OCI-LY7 (cell line): ENCODE data around the gene GRIK1. TPM values are rescaled to one million over a fixed set of nuclear protein-coding genes. Genes with fewer than 3 reads are reported as not detected.

Source experiments
- BruUV-seq: library from RNA; stranded (reverse); fragments of 400-500 nt; replicated peaks from 2 replicates; lab custom pipeline; 2021; lab: Mats Ljungman, UMichigan
- CTCF ChIA-PET: fragments of 300-600 bp; sonication (Branson Sonifier 250); formaldehyde crosslinking; loops from one replicate; lab custom pipeline; 2022; ENCODE audit warnings: antibody characterized with exemption; ENCODE audit not compliant: unreplicated experiment; lab: Charles Lee
- POLR2A ChIA-PET: fragments of 300-600 bp; sonication (Branson Sonifier 250); formaldehyde crosslinking; loops from one replicate; lab custom pipeline; 2022; ENCODE audit warnings: antibody characterized with exemption; lab: Charles Lee
- DNase-seq: peaks from one replicate; pipeline ENCODE4 v3.0.0-alpha.2; 2015; ENCODE audit warnings: low spot score
- H2AFZ ChIP-seq: fragments of 200-600 bp; sonication (generic), shearing (Covaris generic); 2 replicates; pipeline ENCODE4 v1.6.1; 2014; ENCODE audit warnings: mild to moderate bottlenecking, antibody characterized with exemption, low read length, moderate library complexity
- H3K27ac ChIP-seq: fragments of 200-600 bp; sonication (generic); 2 replicates; pipeline ENCODE4 v1.5.1; 2014; ENCODE audit warnings: mixed run types, low read depth, mild to moderate bottlenecking, moderate library complexity, low read length, inconsistent platforms; ENCODE audit not compliant: poor library complexity, severe bottlenecking
- H3K36me3 ChIP-seq: fragments of 200-600 bp; sonication (generic); 2 replicates; pipeline ENCODE4 v1.6.1; 2014; ENCODE audit warnings: mild to moderate bottlenecking, antibody characterized with exemption, low read length, moderate library complexity, mixed read lengths; ENCODE audit not compliant: insufficient read depth
- H3K4me1 ChIP-seq: fragments of 200-600 bp; sonication (generic); 2 replicates; pipeline ENCODE4 v1.5.1; 2014; ENCODE audit warnings: mild to moderate bottlenecking, low read length; ENCODE audit not compliant: insufficient read depth, poor library complexity, severe bottlenecking
- H3K4me2 ChIP-seq: fragments of 200-600 bp; sonication (generic); 2 replicates; pipeline ENCODE4 v1.6.1; 2014; ENCODE audit warnings: mild to moderate bottlenecking, low read length
- H3K4me3 ChIP-seq: fragments of 200-600 bp; sonication (generic); 2 replicates; pipeline ENCODE4 v1.5.1; 2014; ENCODE audit warnings: mild to moderate bottlenecking, low read depth, low read length; ENCODE audit not compliant: poor library complexity, severe bottlenecking
- H3K79me2 ChIP-seq: fragments of 200-600 bp; sonication (generic); 2 replicates; pipeline ENCODE4 v1.6.1; 2016; ENCODE audit warnings: low read depth, mild to moderate bottlenecking, low read length, moderate library complexity, mixed read lengths; ENCODE audit not compliant: insufficient read depth
- H3K9me2 ChIP-seq: fragments of 200-600 bp; sonication (generic); 2 replicates; pipeline ENCODE4 v1.6.1; 2016; ENCODE audit warnings: mild to moderate bottlenecking, low read length, mixed read lengths; ENCODE audit not compliant: insufficient read depth
- H3K9me3 ChIP-seq: fragments of 200-600 bp; sonication (generic); 2 replicates; pipeline ENCODE4 v1.6.1; 2014; ENCODE audit warnings: mild to moderate bottlenecking, mixed run types, low read length, mixed read lengths
- H4K20me1 ChIP-seq: fragments of 200-600 bp; sonication (generic); 2 replicates; pipeline ENCODE4 v1.6.1; 2014; ENCODE audit warnings: mild to moderate bottlenecking, antibody characterized with exemption, low read length, moderate library complexity, mixed read lengths; ENCODE audit not compliant: insufficient read depth
- EZH2phosphoT487 ChIP-seq: fragments of 200-600 bp; sonication (generic); IDR thresholded peaks from 2 replicates; pipeline ENCODE4 v1.6.1; 2018; ENCODE audit warnings: low read depth, borderline replicate concordance, mild to moderate bottlenecking, mixed run types, antibody characterized with exemption, low read length, moderate library complexity, mixed read lengths
- intact Hi-C: fragments of 100-400 bp; cut with micrococcal nuclease; formaldehyde crosslinking; loops from one replicate; pipeline ENCODE4 v1.10.0; 2022; ENCODE audit not compliant: unreplicated experiment
- total RNA-seq, 2 experiments: library from RNA; depleted of rRNA in 1 of 2; stranded (reverse); fragments of >200 nt in 1 of 2; shearing (Covaris generic) in 1 of 2; gene quantifications; 2 replicates each; pipeline ENCODE4 v1.2.3, GENCODE V29; 2014 to 2022
- TF ChIP-seq, protein P1 (sequence below): fragments of 200-600 bp; sonication (generic); conservative IDR thresholded peaks from 2 replicates; pipeline ENCODE4 v1.5.1; 2014; ENCODE audit warnings: mild to moderate bottlenecking, antibody characterized with exemption, low read length, moderate library complexity, mixed read lengths

The GRIK1 gene
- total RNA-seq, 2 experiments from 2014 or later: 4.1 TPM; not detected in 1

DNA sequence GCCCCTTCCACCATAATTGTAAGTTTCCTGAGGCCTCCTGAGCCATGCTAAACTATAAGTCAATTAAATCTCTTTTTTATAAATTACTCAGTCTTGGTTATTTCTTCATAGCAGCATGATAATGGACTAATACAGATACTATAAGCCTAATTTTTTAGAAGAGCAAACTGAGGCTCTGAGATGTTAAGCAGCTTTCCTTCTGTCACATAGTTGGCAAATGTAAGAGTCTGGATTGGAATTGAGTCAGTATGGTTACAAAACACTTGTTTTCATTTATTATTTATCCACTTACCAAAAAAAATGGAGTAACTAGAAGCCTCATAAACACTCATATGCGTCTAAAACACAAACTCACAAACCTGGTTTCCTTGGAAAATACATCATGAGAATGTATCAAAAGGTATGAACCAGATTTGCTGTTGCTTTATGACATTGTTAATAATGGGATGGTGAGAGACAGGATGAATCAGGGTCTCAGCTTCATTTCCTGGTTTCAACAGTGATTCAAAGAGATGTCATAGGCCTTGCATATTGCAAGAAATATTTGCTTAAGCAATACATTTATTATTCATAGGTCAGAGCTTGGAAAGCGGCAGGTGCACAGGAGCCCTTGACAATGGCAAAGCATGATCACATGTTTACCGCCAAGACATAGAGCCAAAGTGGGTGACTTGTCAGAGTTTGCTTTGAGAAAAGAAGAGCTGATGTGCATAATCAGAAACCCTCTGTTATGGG, 221.5 kb downstream of the GRIK1 start:
- TF ChIP-seq, protein P1, sequence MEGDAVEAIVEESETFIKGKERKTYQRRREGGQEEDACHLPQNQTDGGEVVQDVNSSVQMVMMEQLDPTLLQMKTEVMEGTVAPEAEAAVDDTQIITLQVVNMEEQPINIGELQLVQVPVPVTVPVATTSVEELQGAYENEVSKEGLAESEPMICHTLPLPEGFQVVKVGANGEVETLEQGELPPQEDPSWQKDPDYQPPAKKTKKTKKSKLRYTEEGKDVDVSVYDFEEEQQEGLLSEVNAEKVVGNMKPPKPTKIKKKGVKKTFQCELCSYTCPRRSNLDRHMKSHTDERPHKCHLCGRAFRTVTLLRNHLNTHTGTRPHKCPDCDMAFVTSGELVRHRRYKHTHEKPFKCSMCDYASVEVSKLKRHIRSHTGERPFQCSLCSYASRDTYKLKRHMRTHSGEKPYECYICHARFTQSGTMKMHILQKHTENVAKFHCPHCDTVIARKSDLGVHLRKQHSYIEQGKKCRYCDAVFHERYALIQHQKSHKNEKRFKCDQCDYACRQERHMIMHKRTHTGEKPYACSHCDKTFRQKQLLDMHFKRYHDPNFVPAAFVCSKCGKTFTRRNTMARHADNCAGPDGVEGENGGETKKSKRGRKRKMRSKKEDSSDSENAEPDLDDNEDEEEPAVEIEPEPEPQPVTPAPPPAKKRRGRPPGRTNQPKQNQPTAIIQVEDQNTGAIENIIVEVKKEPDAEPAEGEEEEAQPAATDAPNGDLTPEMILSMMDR: no peak
- TF ChIP-seq EZH2phosphoT487: no peak
- ChIA-PET CTCF (no interaction called here), POLR2A (interaction anchor here (0.9 to 1.1 kb wide), 3 partner anchors 11 to 169 kb away, joined by 3 read pairs; no protein-coding TSS in a partner anchor)
- Histone ChIP-seq H3K9me3 (no peaks in the 10 kb centered on the region; the same call in 1 of the 2 replicates), H3K9me2 (no peaks in the 10 kb centered on the region), H3K4me3 (no peak overlapping the region), H2AFZ (no peak overlapping the region), H4K20me1 (no peaks in the 10 kb centered on the region), H3K4me1 (no peaks in the 10 kb centered on the region), H3K79me2 (no peaks in the 10 kb centered on the region), H3K4me2 (no peak overlapping the region), H3K36me3 (no peaks in the 10 kb centered on the region), H3K27ac (no peak overlapping the region)
- intact Hi-C loops: no loop called here
- DNase-seq: no peak
- no TSS peak for BruUV-seq

GRCh38 chr21:29717659-29718058, 222.1 kb downstream of the GRIK1 start:
- H3K79me2 ChIP-seq: no peaks in the 10 kb centered on the region
- H4K20me1 ChIP-seq: no peaks in the 10 kb centered on the region
- intact Hi-C loops: no loop called here
- CTCF ChIA-PET: no interaction called here
- H3K4me2 ChIP-seq: no peak overlapping the region
- POLR2A ChIA-PET: interaction anchor here (0.9 kb wide), 1 partner anchor 15 kb away, joined by 3 read pairs; no protein-coding TSS in a partner anchor
- H3K36me3 ChIP-seq: no peaks in the 10 kb centered on the region
- no peaks in the 10 kb centered on the region for H3K9me2 ChIP-seq
- no TSS peak for BruUV-seq
- no peak overlapping the region for H3K4me3 ChIP-seq
- no peak for TF ChIP-seq EZH2phosphoT487
- TF ChIP-seq, protein P1: no peak
- H3K4me1 ChIP-seq: no peaks in the 10 kb centered on the region
- no peaks in the 10 kb centered on the region; the same call in 1 of the 2 replicates for H3K9me3 ChIP-seq
- no peak overlapping the region for H2AFZ ChIP-seq
- H3K27ac ChIP-seq: no peak overlapping the region
- DNase-seq: no peak

GRCh38 chr21:29716753-29717152, 223.0 kb downstream of the GRIK1 start:
- Histone ChIP-seq H3K9me3 (no peaks in the 10 kb centered on the region; the same call in 1 of the 2 replicates), H4K20me1 (no peaks in the 10 kb centered on the region), H3K4me1 (no peaks in the 10 kb centered on the region), H3K4me3 (no peak overlapping the region), H3K4me2 (no peak overlapping the region), H3K9me2 (no peaks in the 10 kb centered on the region), H3K36me3 (no peaks in the 10 kb centered on the region), H3K79me2 (no peaks in the 10 kb centered on the region), H3K27ac (no peak overlapping the region), H2AFZ (no peak overlapping the region)
- intact Hi-C loops: no loop called here
- no TSS peak for BruUV-seq
- TF ChIP-seq, protein P1: no peak
- no peak for TF ChIP-seq EZH2phosphoT487
- no peak for DNase-seq
- ChIA-PET POLR2A (no interaction called here), CTCF (no interaction called here)
